Urothelium cell line (cell line): ENCODE measurements around the gene MC2R.

Experiments
- DNase-seq: peaks from one replicate; pipeline ENCODE4 v3.0.0; 2011; ENCODE audit warnings: low spot score, mixed read lengths
- FAIRE-seq: peaks from 2 replicates; lab custom pipeline; 2011; peaks lifted over from hg19 to GRCh38; lab: Jason Lieb, UNC

The MC2R gene

GRCh38 chr18:13915391-13915790 lies at the start of gene MC2R:
TSS of gene MC2R (minus strand) at chr18:13915536. CDS start at chr18:13885518, 30,018 bp downstream.
- DNase-seq (no peak), FAIRE-seq (peak; percentile 87)

- DNase-seq (no peak), FAIRE-seq (no peak)
These were observed 30.5 kb upstream of the MC2R start for GRCh38 chr18:13945811-13946210.

GRCh38 chr18:13943338-13943737 lies 28.0 kb upstream of the MC2R start:
- no peak for FAIRE-seq
- no peak for DNase-seq

- FAIRE-seq (peak; percentile 88), DNase-seq (no peak)
These were observed 25.0 kb upstream of the MC2R start for GRCh38 chr18:13940326-13940725.

- DNase-seq = no peak
- FAIRE-seq = peak; percentile 93
These were observed 19.3 kb upstream of the MC2R start for GRCh38 chr18:13934676-13935075.

- peak; percentile 66 for FAIRE-seq
- no peak for DNase-seq
These were observed 18.7 kb upstream of the MC2R start for GRCh38 chr18:13934058-13934457.

GRCh38 chr18:13932285-13933025 lies 17.1 kb upstream of the MC2R start:
- DNase-seq (no peak), FAIRE-seq (peak; percentile 94)

GRCh38 chr18:13930964-13931363 lies 15.6 kb upstream of the MC2R start:
- FAIRE-seq = peak; percentile 27

GRCh38 chr18:13923221-13923620 lies 7.9 kb upstream of the MC2R start:
- no peak for FAIRE-seq

More at GRCh38 chr18:13930964-13931363, 15.6 kb upstream of the MC2R start:
- no peak for DNase-seq

GRCh38 chr18:13918898-13919297 lies 3.6 kb upstream of the MC2R start:
- FAIRE-seq = peak; percentile 17

More at GRCh38 chr18:13923221-13923620, 7.9 kb upstream of the MC2R start:
- no peak for DNase-seq

GRCh38 chr18:13917401-13917800 lies 2.1 kb upstream of the MC2R start:
- DNase-seq (no peak), FAIRE-seq (no peak)

More at GRCh38 chr18:13918898-13919297, 3.6 kb upstream of the MC2R start:
- DNase-seq = no peak

- DNase-seq (no peak), FAIRE-seq (no peak)
These were observed 1.2 kb upstream of the MC2R start for GRCh38 chr18:13916559-13916958.

GRCh38 chr18:13915995-13916431 lies 677 bp upstream of the MC2R start:
- DNase-seq = peak; percentile 72
- FAIRE-seq = peak; percentile 81

- DNase-seq = no peak
- FAIRE-seq = peak; percentile 94
These were observed 580 bp downstream of the MC2R start for GRCh38 chr18:13914756-13915155.

GRCh38 chr18:13914170-13914569 lies 1.2 kb downstream of the MC2R start:
- FAIRE-seq (peak; percentile 66), DNase-seq (no peak)

GRCh38 chr18:13913205-13913604 lies 2.1 kb downstream of the MC2R start:
- no peak for DNase-seq
- FAIRE-seq = no peak

GRCh38 chr18:13912601-13913000 lies 2.7 kb downstream of the MC2R start:
- FAIRE-seq = peak; percentile 76
- no peak for DNase-seq

- DNase-seq (no peak), FAIRE-seq (no peak)
These were observed 4.3 kb downstream of the MC2R start for GRCh38 chr18:13910986-13911385.

- FAIRE-seq = peak; percentile 86
These were observed 4.8 kb downstream of the MC2R start for GRCh38 chr18:13910501-13910900.

GRCh38 chr18:13909141-13909940 lies 6.0 kb downstream of the MC2R start:
- FAIRE-seq = peak; percentile 84
- peak; percentile 72 for DNase-seq

More at GRCh38 chr18:13910501-13910900, 4.8 kb downstream of the MC2R start:
- no peak for DNase-seq

GRCh38 chr18:13900633-13901032 lies 14.7 kb downstream of the MC2R start:
- no peak for DNase-seq
- no peak for FAIRE-seq
